ENCODE results near the gene EPHB1. TPM values are rescaled to one million over a fixed set of nuclear protein-coding genes. Genes with fewer than 3 reads are reported as not detected.

The EPHB1 gene
- total RNA-seq, 2 donors from 2014 or later = 0.59 to 0.62 TPM

- no peaks in the 10 kb centered on the region for H3K36me3 Mint-ChIP-seq
Observed at GRCh38 chr3:134911586-134912548, 116.8 kb downstream of the EPHB1 start.

GRCh38 chr3:134916276-134916961 is 121.4 kb downstream of the EPHB1 start:
- H3K9me3 Mint-ChIP-seq = no peaks in the 10 kb centered on the region
- ATAC-seq (no peak), DNase-seq (ENCODE audit: low spot score) (no peak)
- peaks cover 8% of the 10 kb centered on the region in 2 donors for H3K27me3 Mint-ChIP-seq
- H3K4me1 Mint-ChIP-seq (ENCODE audit: low read depth in 2 of 2) = peaks cover 4 to 10% of the 10 kb centered on the region in 2 donors
- H3K36me3 Mint-ChIP-seq = no peaks in the 10 kb centered on the region
- no peak overlapping the region for H3K27ac Mint-ChIP-seq
- no peak overlapping the region for H3K4me3 Mint-ChIP-seq

More at GRCh38 chr3:134911586-134912548, 116.8 kb downstream of the EPHB1 start:
- Mint-ChIP-seq H3K9me3 (no peaks in the 10 kb centered on the region), H3K4me1 (ENCODE audit: low read depth in 2 of 2) (peaks cover 0 to 9% of the 10 kb centered on the region in 2 donors), H3K27me3 (peaks cover 0 to 2% of the 10 kb centered on the region in 2 donors), H3K27ac (no peak overlapping the region), H3K4me3 (no peak overlapping the region)
- DNase-seq (ENCODE audit: low spot score) (no peak), ATAC-seq (no peak)

GRCh38 chr3:134917631-134918030 is 122.6 kb downstream of the EPHB1 start:
- ATAC-seq = no peak
- no peaks in the 10 kb centered on the region for H3K9me3 Mint-ChIP-seq
- no peak overlapping the region for H3K4me3 Mint-ChIP-seq
- no peak for DNase-seq (ENCODE audit: low spot score)
- H3K27me3 Mint-ChIP-seq = peaks cover 8% of the 10 kb centered on the region in 2 donors
- no peak overlapping the region for H3K27ac Mint-ChIP-seq
- peaks cover 4 to 10% of the 10 kb centered on the region in 2 donors for H3K4me1 Mint-ChIP-seq (ENCODE audit: low read depth in 2 of 2)
- H3K36me3 Mint-ChIP-seq = no peaks in the 10 kb centered on the region

GRCh38 chr3:134918441-134918840 is 123.4 kb downstream of the EPHB1 start:
- no peak for ATAC-seq
- no peak overlapping the region for H3K4me3 Mint-ChIP-seq
- no peaks in the 10 kb centered on the region for H3K36me3 Mint-ChIP-seq
- no peak for DNase-seq (ENCODE audit: low spot score)
- H3K27me3 Mint-ChIP-seq = peaks cover 8% of the 10 kb centered on the region in 2 donors
- H3K9me3 Mint-ChIP-seq = no peaks in the 10 kb centered on the region
- peaks cover 4 to 10% of the 10 kb centered on the region in 2 donors for H3K4me1 Mint-ChIP-seq (ENCODE audit: low read depth in 2 of 2)
- no peak overlapping the region for H3K27ac Mint-ChIP-seq

GRCh38 chr3:134922101-134922500 is 127.0 kb downstream of the EPHB1 start:
- DNase-seq (ENCODE audit: low spot score) (no peak), ATAC-seq (no peak)
- Mint-ChIP-seq H3K4me3 (no peak overlapping the region), H3K27me3 (peaks cover 6 to 28% of the 10 kb centered on the region in 2 donors), H3K27ac (no peak overlapping the region), H3K4me1 (ENCODE audit: low read depth in 2 of 2) (peaks cover 4% of the 10 kb centered on the region in 2 donors), H3K36me3 (no peaks in the 10 kb centered on the region), H3K9me3 (no peaks in the 10 kb centered on the region)

- Mint-ChIP-seq H3K4me1 (ENCODE audit: low read depth in 2 of 2) (peaks cover 3 to 4% of the 10 kb centered on the region in 2 donors), H3K36me3 (no peaks in the 10 kb centered on the region), H3K4me3 (no peak overlapping the region), H3K27me3 (peaks cover 6 to 25% of the 10 kb centered on the region in 2 donors), H3K27ac (no peak overlapping the region), H3K9me3 (no peaks in the 10 kb centered on the region)
- DNase-seq (ENCODE audit: low spot score) (no peak), ATAC-seq (no peak)
Observed at GRCh38 chr3:134922866-134923265, 127.8 kb downstream of the EPHB1 start.

GRCh38 chr3:134923286-134923685 is 128.2 kb downstream of the EPHB1 start:
- Mint-ChIP-seq H3K27me3 (peaks cover 6 to 20% of the 10 kb centered on the region in 2 donors), H3K4me3 (no peak overlapping the region), H3K4me1 (ENCODE audit: low read depth in 2 of 2) (no peaks in the 10 kb centered on the region), H3K27ac (no peak overlapping the region), H3K9me3 (no peaks in the 10 kb centered on the region), H3K36me3 (no peaks in the 10 kb centered on the region)
- ATAC-seq = no peak
- DNase-seq (ENCODE audit: low spot score) = no peak

- ATAC-seq = no peak
- no peak overlapping the region for H3K27ac Mint-ChIP-seq
- DNase-seq (ENCODE audit: low spot score) = no peak
- H3K4me3 Mint-ChIP-seq = no peak overlapping the region
- no peaks in the 10 kb centered on the region for H3K4me1 Mint-ChIP-seq (ENCODE audit: low read depth in 2 of 2)
- no peaks in the 10 kb centered on the region for H3K9me3 Mint-ChIP-seq
- H3K36me3 Mint-ChIP-seq = no peaks in the 10 kb centered on the region
- peaks cover 0 to 19% of the 10 kb centered on the region in 2 donors for H3K27me3 Mint-ChIP-seq
Observed at GRCh38 chr3:134927599-134927998, 132.5 kb downstream of the EPHB1 start.

GRCh38 chr3:134928392-134928791 is 133.3 kb downstream of the EPHB1 start:
- Mint-ChIP-seq H3K9me3 (no peaks in the 10 kb centered on the region), H3K4me3 (no peak overlapping the region), H3K4me1 (ENCODE audit: low read depth in 2 of 2) (no peaks in the 10 kb centered on the region), H3K27me3 (peaks cover 0 to 19% of the 10 kb centered on the region in 2 donors), H3K27ac (no peak overlapping the region), H3K36me3 (no peaks in the 10 kb centered on the region)
- DNase-seq (ENCODE audit: low spot score) = no peak
- ATAC-seq = no peak

GRCh38 chr3:134928819-134929218 is 133.8 kb downstream of the EPHB1 start:
- Mint-ChIP-seq H3K9me3 (no peaks in the 10 kb centered on the region), H3K36me3 (no peaks in the 10 kb centered on the region), H3K27ac (no peak overlapping the region), H3K27me3 (peaks cover 0 to 19% of the 10 kb centered on the region in 2 donors), H3K4me3 (no peak overlapping the region), H3K4me1 (ENCODE audit: low read depth in 2 of 2) (no peaks in the 10 kb centered on the region)
- ATAC-seq (no peak), DNase-seq (ENCODE audit: low spot score) (no peak)

GRCh38 chr3:134929976-134930375 is 134.9 kb downstream of the EPHB1 start:
- Mint-ChIP-seq H3K36me3 (no peaks in the 10 kb centered on the region), H3K27me3 (peaks cover 0 to 12% of the 10 kb centered on the region in 2 donors), H3K4me1 (ENCODE audit: low read depth in 2 of 2) (no peaks in the 10 kb centered on the region), H3K4me3 (no peak overlapping the region), H3K9me3 (no peaks in the 10 kb centered on the region), H3K27ac (no peak overlapping the region)
- no peak for ATAC-seq
- no peak for DNase-seq (ENCODE audit: low spot score)

GRCh38 chr3:134931045-134931785 is 136.2 kb downstream of the EPHB1 start:
- Mint-ChIP-seq H3K4me1 (ENCODE audit: low read depth in 2 of 2) (no peaks in the 10 kb centered on the region), H3K4me3 (no peak overlapping the region), H3K27me3 (peaks cover 0 to 5% of the 10 kb centered on the region in 2 donors), H3K36me3 (no peaks in the 10 kb centered on the region), H3K9me3 (no peaks in the 10 kb centered on the region), H3K27ac (no peak overlapping the region)
- DNase-seq (ENCODE audit: low spot score) = no peak
- ATAC-seq = no peak

GRCh38 chr3:134932035-134932434 is 137.0 kb downstream of the EPHB1 start:
- H3K27ac Mint-ChIP-seq = no peak overlapping the region
- H3K27me3 Mint-ChIP-seq = no peaks in the 10 kb centered on the region
- H3K4me3 Mint-ChIP-seq = no peak overlapping the region
- H3K9me3 Mint-ChIP-seq = no peaks in the 10 kb centered on the region
- ATAC-seq = no peak
- DNase-seq (ENCODE audit: low spot score) = no peak
- H3K4me1 Mint-ChIP-seq (ENCODE audit: low read depth in 2 of 2) = no peaks in the 10 kb centered on the region
- no peaks in the 10 kb centered on the region for H3K36me3 Mint-ChIP-seq
